ENCODE data around the gene SUGP2.

The SUGP2 gene

DNA sequence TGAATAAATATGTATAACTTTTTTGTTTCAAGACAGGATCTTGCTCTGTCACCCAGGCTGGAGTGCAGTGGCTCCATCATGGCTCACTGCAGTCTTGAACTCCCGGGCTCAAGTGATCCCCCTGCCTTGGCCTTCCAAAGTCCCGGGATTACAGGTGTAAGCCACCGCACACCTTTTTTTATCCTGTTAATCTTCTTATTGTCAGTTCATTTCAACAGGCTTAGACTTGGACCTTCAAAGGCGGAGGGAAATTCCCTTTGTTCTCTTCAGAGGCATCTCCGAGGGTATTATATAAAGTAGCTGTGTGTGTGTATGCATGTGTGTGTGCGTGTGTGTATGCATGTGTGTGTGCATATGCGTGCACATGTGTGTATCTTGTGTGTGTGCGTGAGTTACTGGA is 35.0 kb downstream of the SUGP2 start:
- H4K12ac ChIP-seq (ENCODE audit: low read depth, low read length), result no peak overlapping the region
- H3K4me1 ChIP-seq (ENCODE audit: control insufficient read depth in 1 of 2, insufficient read depth in 2 of 2, low read length in 2 of 2), result no peaks in the 10 kb centered on the region
- H4K91ac ChIP-seq (ENCODE audit: low read depth, low read length), result no peak overlapping the region
- H4K8ac ChIP-seq (ENCODE audit: low read depth, low read length), result no peak overlapping the region
- H3K18ac ChIP-seq (ENCODE audit: low read length), result no peak overlapping the region
- no peak for DNase-seq
- H3K4me2 ChIP-seq (ENCODE audit: low read length), result no peak overlapping the region
- H3K27me3 ChIP-seq (ENCODE audit: insufficient read depth, low read length), result no peaks in the 10 kb centered on the region
- no peak overlapping the region for H3K9ac ChIP-seq (ENCODE audit: low read length)
- no peak overlapping the region for H3K27ac ChIP-seq (ENCODE audit: low read depth, low read length)
- H3K79me1 ChIP-seq (ENCODE audit: low read length), result no peaks in the 10 kb centered on the region
- H3K23ac ChIP-seq (ENCODE audit: low read length), result no peak overlapping the region
- no peak overlapping the region for H3K4ac ChIP-seq (ENCODE audit: low read depth, low read length)
- H3K9me3 ChIP-seq (ENCODE audit: insufficient read depth, low read depth, low read length), result no peaks in the 10 kb centered on the region
- no peak overlapping the region for H2AK5ac ChIP-seq (ENCODE audit: low read length)
- no peak overlapping the region for H2AFZ ChIP-seq (ENCODE audit: insufficient read depth, low read length, poor library complexity)
- H2BK12ac ChIP-seq (ENCODE audit: low read length), result no peak overlapping the region
- no peak overlapping the region for H3K14ac ChIP-seq (ENCODE audit: low read length)
- H3K79me2 ChIP-seq (ENCODE audit: control insufficient read depth, insufficient read depth, low read length, poor library complexity), result no peaks in the 10 kb centered on the region
- H2BK120ac ChIP-seq (ENCODE audit: insufficient read depth, low read length, poor library complexity), result no peak overlapping the region
- WGBS (ENCODE audit: extremely low coverage, insufficient coverage, insufficient read length), result no CpG with 5 or more reads among the region's 8 CpGs
- H3K4me3 ChIP-seq (ENCODE audit: low read depth, low read length), result no peak overlapping the region
- H3K36me3 ChIP-seq (ENCODE audit: control insufficient read depth in 1 of 2, insufficient read depth in 2 of 2, low read length in 2 of 2), result peaks cover 50 to 64% of the 10 kb centered on the region in 2 experiments
- no peak overlapping the region for H2BK5ac ChIP-seq (ENCODE audit: low read depth, low read length, poor library complexity)

DNA sequence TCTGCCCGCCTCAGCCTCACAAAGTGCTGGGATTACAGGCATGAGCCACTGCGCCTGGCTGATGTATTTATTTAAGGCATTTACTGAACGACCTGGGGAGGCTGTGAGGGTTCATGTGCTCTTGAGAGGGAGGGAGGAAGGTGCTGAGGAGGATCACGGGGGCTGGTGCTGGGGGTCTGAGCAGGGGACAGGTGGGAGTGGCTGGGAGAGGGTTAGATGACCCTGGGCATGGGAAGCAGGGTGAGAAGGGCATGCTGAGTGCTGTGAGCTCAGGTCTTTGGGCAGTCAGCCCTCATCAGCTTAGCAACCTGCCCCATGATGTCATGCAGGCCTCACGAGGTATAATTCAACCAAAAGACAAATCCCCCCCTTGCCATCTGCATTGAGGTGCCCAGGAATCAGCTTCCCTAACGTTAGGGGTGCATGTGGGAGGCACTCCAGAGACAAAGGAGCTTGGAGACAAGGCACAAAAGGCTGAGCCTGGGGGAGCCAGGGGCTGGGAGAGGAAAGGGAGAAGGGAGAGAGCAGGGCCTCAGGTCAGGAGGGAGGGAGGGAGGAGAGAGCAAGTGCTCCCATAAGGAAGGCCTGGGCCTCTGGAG is 36.4 kb downstream of the SUGP2 start:
- Histone ChIP-seq H3K4ac (ENCODE audit: low read depth, low read length) (no peak overlapping the region), H3K79me2 (ENCODE audit: control insufficient read depth, insufficient read depth, low read length, poor library complexity) (no peaks in the 10 kb centered on the region), H2AK5ac (ENCODE audit: low read length) (no peak overlapping the region), H2BK120ac (ENCODE audit: insufficient read depth, low read length, poor library complexity) (no peak overlapping the region), H4K12ac (ENCODE audit: low read depth, low read length) (no peak overlapping the region), H2BK12ac (ENCODE audit: low read length) (no peak overlapping the region), H3K4me1 (ENCODE audit: control insufficient read depth in 1 of 2, insufficient read depth in 2 of 2, low read length in 2 of 2) (no peaks in the 10 kb centered on the region), H4K8ac (ENCODE audit: low read depth, low read length) (no peak overlapping the region), H3K36me3 (ENCODE audit: control insufficient read depth in 1 of 2, insufficient read depth in 2 of 2, low read length in 2 of 2) (peaks cover 50 to 63% of the 10 kb centered on the region in 2 experiments), H4K91ac (ENCODE audit: low read depth, low read length) (no peak overlapping the region), H3K14ac (ENCODE audit: low read length) (no peak overlapping the region), H3K79me1 (ENCODE audit: low read length) (no peaks in the 10 kb centered on the region), H3K4me3 (ENCODE audit: low read depth, low read length) (no peak overlapping the region), H3K4me2 (ENCODE audit: low read length) (no peak overlapping the region), H3K9ac (ENCODE audit: low read length) (no peak overlapping the region), H3K9me3 (ENCODE audit: insufficient read depth, low read depth, low read length) (no peaks in the 10 kb centered on the region), H3K18ac (ENCODE audit: low read length) (no peak overlapping the region), H3K27me3 (ENCODE audit: insufficient read depth, low read length) (no peaks in the 10 kb centered on the region), H3K23ac (ENCODE audit: low read length) (no peak overlapping the region), H2AFZ (ENCODE audit: insufficient read depth, low read length, poor library complexity) (no peak overlapping the region), H3K27ac (ENCODE audit: low read depth, low read length) (no peak overlapping the region), H2BK5ac (ENCODE audit: low read depth, low read length, poor library complexity) (no peak overlapping the region)
- WGBS (ENCODE audit: extremely low coverage, insufficient coverage, insufficient read length), result no CpG with 5 or more reads among the region's 6 CpGs
- no peak for DNase-seq

DNA sequence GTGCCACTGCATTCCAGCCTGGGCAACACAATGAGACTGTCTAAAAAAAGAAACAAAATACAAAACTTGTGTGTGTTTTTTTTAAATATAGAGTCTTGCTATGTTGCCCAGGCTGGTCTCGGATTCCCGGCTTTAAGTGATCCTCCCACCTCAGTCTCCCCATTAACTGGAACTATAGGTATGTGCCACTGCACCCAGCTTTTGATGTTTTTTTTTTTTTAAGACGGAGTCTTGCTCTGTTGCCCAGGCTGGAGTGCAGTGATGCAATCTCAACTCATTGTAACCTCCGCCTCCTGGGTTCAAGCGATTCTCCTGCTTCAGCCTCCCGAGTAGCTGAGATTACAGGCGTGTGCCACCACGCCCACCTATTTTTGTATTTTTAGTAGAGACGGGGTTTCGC is 37.0 kb downstream of the SUGP2 start:
- Histone ChIP-seq H2AFZ (ENCODE audit: insufficient read depth, low read length, poor library complexity) (no peak overlapping the region), H4K91ac (ENCODE audit: low read depth, low read length) (no peak overlapping the region), H3K79me2 (ENCODE audit: control insufficient read depth, insufficient read depth, low read length, poor library complexity) (no peaks in the 10 kb centered on the region), H3K4ac (ENCODE audit: low read depth, low read length) (no peak overlapping the region), H3K14ac (ENCODE audit: low read length) (no peak overlapping the region), H4K12ac (ENCODE audit: low read depth, low read length) (no peak overlapping the region), H3K36me3 (ENCODE audit: control insufficient read depth in 1 of 2, insufficient read depth in 2 of 2, low read length in 2 of 2) (peaks cover 52 to 64% of the 10 kb centered on the region in 2 experiments), H3K4me2 (ENCODE audit: low read length) (no peak overlapping the region), H3K27ac (ENCODE audit: low read depth, low read length) (no peak overlapping the region), H3K4me1 (ENCODE audit: control insufficient read depth in 1 of 2, insufficient read depth in 2 of 2, low read length in 2 of 2) (no peaks in the 10 kb centered on the region), H3K27me3 (ENCODE audit: insufficient read depth, low read length) (no peaks in the 10 kb centered on the region), H3K79me1 (ENCODE audit: low read length) (no peaks in the 10 kb centered on the region), H2BK12ac (ENCODE audit: low read length) (no peak overlapping the region), H3K9ac (ENCODE audit: low read length) (no peak overlapping the region), H2BK120ac (ENCODE audit: insufficient read depth, low read length, poor library complexity) (no peak overlapping the region), H3K4me3 (ENCODE audit: low read depth, low read length) (no peak overlapping the region), H2AK5ac (ENCODE audit: low read length) (no peak overlapping the region), H4K8ac (ENCODE audit: low read depth, low read length) (no peak overlapping the region), H2BK5ac (ENCODE audit: low read depth, low read length, poor library complexity) (no peak overlapping the region), H3K9me3 (ENCODE audit: insufficient read depth, low read depth, low read length) (no peaks in the 10 kb centered on the region), H3K23ac (ENCODE audit: low read length) (no peak overlapping the region), H3K18ac (ENCODE audit: low read length) (no peak overlapping the region)
- WGBS (ENCODE audit: extremely low coverage, insufficient coverage, insufficient read length), result no CpG with 5 or more reads among the region's 10 CpGs
- DNase-seq, result no peak

DNA sequence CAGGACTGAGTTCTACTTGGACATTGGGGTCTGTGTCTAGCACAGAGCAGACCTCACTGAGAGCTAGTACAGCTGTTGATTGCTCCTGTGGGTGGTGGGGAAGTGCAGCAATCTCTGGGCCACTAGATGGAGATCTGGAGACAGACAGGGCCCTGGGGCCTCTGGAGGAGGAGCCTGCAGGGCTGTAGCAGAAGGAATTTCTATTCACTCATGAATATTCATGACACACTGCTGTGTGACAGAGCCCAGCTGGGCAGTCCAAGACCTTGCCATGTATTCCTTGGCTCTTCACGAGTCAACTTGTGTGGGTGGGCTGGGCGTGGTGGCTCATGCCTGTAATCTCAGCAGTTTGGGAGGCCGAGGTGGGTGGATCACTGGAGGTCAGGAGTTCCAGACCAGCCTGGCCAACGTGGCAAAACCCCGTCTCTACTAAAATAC is 37.5 kb downstream of the SUGP2 start:
- Histone ChIP-seq H2BK5ac (ENCODE audit: low read depth, low read length, poor library complexity) (no peak overlapping the region), H3K36me3 (ENCODE audit: control insufficient read depth in 1 of 2, insufficient read depth in 2 of 2, low read length in 2 of 2) (peaks cover 57 to 68% of the 10 kb centered on the region in 2 experiments), H3K9ac (ENCODE audit: low read length) (no peak overlapping the region), H3K79me1 (ENCODE audit: low read length) (no peaks in the 10 kb centered on the region), H3K27me3 (ENCODE audit: insufficient read depth, low read length) (no peaks in the 10 kb centered on the region), H3K79me2 (ENCODE audit: control insufficient read depth, insufficient read depth, low read length, poor library complexity) (no peaks in the 10 kb centered on the region), H3K23ac (ENCODE audit: low read length) (no peak overlapping the region), H3K14ac (ENCODE audit: low read length) (no peak overlapping the region), H2AFZ (ENCODE audit: insufficient read depth, low read length, poor library complexity) (no peak overlapping the region), H2BK12ac (ENCODE audit: low read length) (no peak overlapping the region), H2AK5ac (ENCODE audit: low read length) (no peak overlapping the region), H3K4ac (ENCODE audit: low read depth, low read length) (no peak overlapping the region), H3K9me3 (ENCODE audit: insufficient read depth, low read depth, low read length) (no peaks in the 10 kb centered on the region), H4K8ac (ENCODE audit: low read depth, low read length) (no peak overlapping the region), H4K91ac (ENCODE audit: low read depth, low read length) (no peak overlapping the region), H3K4me1 (ENCODE audit: control insufficient read depth in 1 of 2, insufficient read depth in 2 of 2, low read length in 2 of 2) (no peaks in the 10 kb centered on the region), H3K4me3 (ENCODE audit: low read depth, low read length) (no peak overlapping the region), H3K27ac (ENCODE audit: low read depth, low read length) (no peak overlapping the region), H4K12ac (ENCODE audit: low read depth, low read length) (no peak overlapping the region), H2BK120ac (ENCODE audit: insufficient read depth, low read length, poor library complexity) (no peak overlapping the region), H3K4me2 (ENCODE audit: low read length) (no peak overlapping the region), H3K18ac (ENCODE audit: low read length) (no peak overlapping the region)
- peak; percentile 52 to 65 for DNase-seq
- no CpG with 5 or more reads among the region's 5 CpGs for WGBS (ENCODE audit: extremely low coverage, insufficient coverage, insufficient read length)

Data from trophoblast cell (in vitro differentiated cells and primary cell).